BJ (cell line): ENCODE results near the gene TRAF2. TPM values are rescaled to one million over a fixed set of nuclear protein-coding genes. Genes with fewer than 3 reads are reported as not detected.
"Not testable (repeated sequence)": the region's sequence is repeated elsewhere in the genome, so short reads cannot be mapped to it uniquely, and the experiment has no call there.

Experiments used
- CTCF ChIA-PET: fragments of 350-600 bp; formaldehyde crosslinking; extraction: SDS; loops from one replicate; lab custom pipeline; 2021; ENCODE audit warnings: antibody characterized with exemption, inconsistent platforms; lab: Yijun Ruan, JAX
- POLR2A ChIA-PET: fragments of 300-600 bp; sonication (Branson Sonifier 250); formaldehyde crosslinking; extraction: SDS; loops from one replicate; lab custom pipeline; 2021; ENCODE audit warnings: antibody characterized with exemption; lab: Charles Lee
- DNase-seq: peaks from one replicate; pipeline ENCODE4 v3.0.0-alpha.2; 2011; ENCODE audit warnings: low read depth
- H3K27me3 ChIP-seq: 2 replicates; pipeline ENCODE4 v1.6.0; 2011; ENCODE audit warnings: low read length; ENCODE audit not compliant: control insufficient read depth, insufficient read depth
- H3K36me3 ChIP-seq: 2 replicates; pipeline ENCODE4 v1.5.1; 2011; ENCODE audit warnings: low read length; ENCODE audit not compliant: control insufficient read depth, insufficient read depth
- H3K4me3 ChIP-seq: 2 replicates; pipeline ENCODE4 v1.5.1; 2011; ENCODE audit warnings: low read depth, mild to moderate bottlenecking, control low read depth, low read length
- CTCF ChIP-seq: IDR thresholded peaks from 2 replicates; pipeline ENCODE4 v1.5.1; 2011; ENCODE audit warnings: low read depth, mild to moderate bottlenecking, control low read depth, inconsistent platforms, low read length, moderate library complexity; ENCODE audit not compliant: insufficient read depth
- polyA plus RNA-seq: library from polyadenylated mRNA; depleted of rRNA; stranded (reverse); fragments of >200 nt; gene quantifications from 2 replicates; pipeline ENCODE4 v1.2.3, GENCODE V29; 2011

Gene TRAF2
- polyA plus RNA-seq, 1 experiment: 13.6 TPM

DNA sequence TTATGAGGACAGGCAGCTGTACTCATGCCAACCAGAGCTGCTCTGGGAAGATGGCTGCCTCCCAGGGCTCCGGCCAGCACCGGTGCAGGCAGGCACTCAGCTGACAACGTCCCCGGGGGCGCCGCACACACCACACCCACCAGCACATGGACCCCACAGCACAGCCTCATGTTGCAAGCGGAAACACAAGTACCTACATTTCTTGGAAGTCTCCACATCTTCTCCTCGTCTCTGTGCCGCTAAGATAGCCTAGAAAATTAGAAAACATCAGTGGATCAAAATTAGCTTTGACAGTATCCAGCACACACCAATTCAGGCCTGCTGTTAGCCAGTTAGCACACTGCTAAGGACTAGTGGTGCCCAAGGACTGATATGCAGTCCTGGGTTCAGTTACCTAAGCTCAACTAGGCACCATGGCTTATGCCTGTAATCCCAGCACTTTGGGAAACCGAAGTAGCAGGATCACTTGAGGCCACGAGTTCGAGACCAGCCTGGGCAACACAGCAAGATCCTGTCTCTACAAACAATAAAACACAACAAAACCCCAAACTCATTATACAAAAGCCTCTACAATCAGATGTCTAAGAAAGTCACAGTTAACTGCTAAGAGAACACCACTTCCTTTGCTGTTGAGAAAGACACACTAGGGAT, 22.6 kb upstream of the TRAF2 start:
- TF ChIP-seq CTCF: no peak
- no peak for DNase-seq
- ChIA-PET CTCF (no interaction called here), POLR2A (no interaction called here)
- Histone ChIP-seq H3K27me3 (no peaks in the 10 kb centered on the region), H3K4me3 (no peak overlapping the region), H3K36me3 (peaks cover 26% of the 10 kb centered on the region)

- TF ChIP-seq CTCF: no peak
- no peak for DNase-seq
- ChIA-PET POLR2A (no interaction called here), CTCF (interaction anchor here (0.9 kb wide), 1 partner anchor 55 kb away, joined by 3 read pairs; no protein-coding TSS in a partner anchor)
- Histone ChIP-seq H3K4me3 (peak overlapping the region; percentile 96), H3K36me3 (peaks cover 24% of the 10 kb centered on the region), H3K27me3 (no peaks in the 10 kb centered on the region)
Measured at GRCh38 chr9:136865041-136865767, 21.1 kb upstream of the TRAF2 start.

DNA sequence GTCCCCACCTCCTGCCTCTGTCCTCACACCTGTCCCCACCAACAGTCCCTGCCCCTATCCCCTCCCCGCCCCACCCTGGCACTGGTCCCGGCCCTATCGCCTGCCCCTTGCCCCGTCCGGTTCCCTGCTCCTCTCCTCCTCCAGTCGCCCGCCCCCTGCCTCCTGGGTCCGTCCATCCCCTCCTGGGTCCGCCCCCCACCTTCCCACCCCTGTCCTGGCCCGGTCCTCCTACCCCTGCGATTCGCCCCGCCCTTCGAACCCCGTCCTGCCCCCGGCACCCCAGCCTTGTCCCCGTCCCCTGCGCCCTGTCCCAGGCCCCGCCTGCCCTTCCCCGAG, 20.6 kb upstream of the TRAF2 start:
- Histone ChIP-seq H3K27me3 (no peaks in the 10 kb centered on the region), H3K4me3 (peak overlapping the region; percentile 96), H3K36me3 (peaks cover 22% of the 10 kb centered on the region)
- TF ChIP-seq CTCF: no peak
- ChIA-PET POLR2A (no interaction called here), CTCF (no interaction called here)
- no peak for DNase-seq

DNA sequence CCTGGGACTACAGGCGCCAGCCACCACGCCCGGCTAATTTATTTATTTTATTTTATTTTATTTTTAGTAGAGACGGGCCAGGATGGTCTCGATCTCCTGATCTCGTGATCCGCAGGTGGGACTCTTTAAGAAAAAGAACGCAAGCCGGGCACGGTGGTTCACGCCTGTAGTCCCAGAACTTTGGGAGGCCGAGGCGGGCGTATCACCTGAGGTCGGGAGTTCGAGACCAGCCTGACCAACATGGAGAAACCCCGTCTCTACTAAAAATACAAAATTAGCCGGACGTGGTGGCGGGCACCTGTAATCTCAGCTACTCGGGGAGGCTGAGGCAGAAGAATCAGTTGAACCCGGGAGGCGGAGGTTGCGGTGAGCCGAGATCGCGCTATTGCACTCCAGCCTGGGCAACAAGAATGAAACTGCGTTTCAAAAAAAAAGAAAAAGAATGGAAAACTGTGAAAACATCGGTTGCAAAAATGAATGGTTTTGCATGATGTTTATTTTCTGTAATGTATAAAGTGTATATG, 19.4 kb upstream of the TRAF2 start:
- Histone ChIP-seq H3K4me3 (peak overlapping the region; percentile 96), H3K36me3 (peaks cover 14% of the 10 kb centered on the region)
- CTCF ChIA-PET: interaction anchor here (1.1 kb wide), 1 partner anchor 17 kb away, joined by 3 read pairs; no protein-coding TSS in a partner anchor
- POLR2A ChIA-PET, H3K27me3 ChIP-seq, DNase-seq: not testable (repeated sequence)

- CTCF ChIA-PET: no interaction called here
- TF ChIP-seq CTCF: no peak
Measured at GRCh38 chr9:136867480-136867879, 18.8 kb upstream of the TRAF2 start.

More at GRCh38 chr9:136867480-136867879, 18.8 kb upstream of the TRAF2 start:
- no peaks in the 10 kb centered on the region for H3K27me3 ChIP-seq
- peaks cover 10% of the 10 kb centered on the region for H3K36me3 ChIP-seq
- no peak for DNase-seq
- H3K4me3 ChIP-seq: no peak overlapping the region
- POLR2A ChIA-PET: no interaction called here
